Upper lobe of right lung (tissue), 1 donor: Measurements from ENCODE around the gene AFF1. TPM values are rescaled to one million over a fixed set of nuclear protein-coding genes. Genes with fewer than 3 reads are reported as not detected.
A peak's percentile ranks its signal among the peaks of the same experiment; 100 is the strongest.

Experiments used
- ATAC-seq: fragments of 200-7000 bp; cut with Tn5 transposase; one replicate; pipeline ENCODE4 v1.9.1; 2020; ENCODE audit warnings: mild to moderate bottlenecking, moderate library complexity
- DNase-seq: peaks from one replicate; pipeline ENCODE4 v3.0.0-alpha.2; 2020
- H3K27ac ChIP-seq: fragments of 200-600 bp; one replicate; pipeline ENCODE4 v1.8.0; 2022
- H3K27me3 ChIP-seq: fragments of 200-600 bp; one replicate; pipeline ENCODE4 v1.8.0; 2022; ENCODE audit warnings: mild to moderate bottlenecking
- H3K36me3 ChIP-seq: fragments of 200-600 bp; one replicate; pipeline ENCODE4 v1.8.0; 2022
- H3K4me1 ChIP-seq: fragments of 200-600 bp; one replicate; pipeline ENCODE4 v1.8.0; 2022
- H3K4me3 ChIP-seq: fragments of 200-600 bp; one replicate; pipeline ENCODE4 v1.8.0; 2022; ENCODE audit warnings: mild to moderate bottlenecking
- H3K9me3 ChIP-seq: fragments of 200-600 bp; one replicate; pipeline ENCODE4 v1.8.0; 2022
- CTCF ChIP-seq: fragments of 200-600 bp; IDR thresholded peaks from one replicate; pipeline ENCODE4 v1.8.0; 2022; ENCODE audit warnings: antibody characterized with exemption
- intact Hi-C: fragments of 100-400 bp; cut with DNase I; formaldehyde crosslinking; loops from one replicate; pipeline ENCODE4 v1.11.0; 2022
- total RNA-seq: library from RNA; stranded (reverse); fragmentation: NEBNext Ultra II Directional; extraction: Animal tissue kit (Norgen Biotek cat#: 25700); gene quantifications from one replicate; pipeline ENCODE4 v1.2.1, GENCODE V29; 2021
- donor health status: DM: no; HTN: yes; CAD: no; lungs with severe emphysema.

The AFF1 gene
- total RNA-seq, 1 donor from 2014 or later = 103 TPM

DNA sequence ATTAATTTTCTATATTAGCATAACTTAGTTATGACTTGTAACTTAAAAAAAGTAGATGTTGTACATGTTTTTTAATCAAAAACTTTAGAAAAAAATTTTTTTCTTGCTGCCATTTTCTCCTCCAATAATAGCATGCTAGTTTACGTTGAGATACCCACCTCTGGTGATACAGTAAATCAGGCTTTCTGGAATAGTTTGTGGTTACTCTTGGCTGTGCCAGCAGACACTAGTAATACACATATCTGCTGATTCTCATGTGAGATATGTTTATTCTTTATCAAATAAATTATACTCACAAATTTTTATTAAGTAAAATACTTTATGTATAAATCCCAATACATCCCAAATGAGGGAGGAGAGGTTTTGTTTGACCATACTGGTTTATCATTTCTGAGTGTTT is 168.3 kb downstream of the AFF1 start:
- DNase-seq (no peak), ATAC-seq (no peak)
- H3K9me3 ChIP-seq = no peaks in the 10 kb centered on the region
- no peak overlapping the region for H3K4me3 ChIP-seq
- no peaks in the 10 kb centered on the region for H3K27me3 ChIP-seq
- peaks cover 22% of the 10 kb centered on the region for H3K36me3 ChIP-seq
- TF ChIP-seq CTCF = no peak
- intact Hi-C loops = no loop called here
- peak overlapping the region; percentile 32 for H3K27ac ChIP-seq
- H3K4me1 ChIP-seq = peaks cover 39% of the 10 kb centered on the region

DNA sequence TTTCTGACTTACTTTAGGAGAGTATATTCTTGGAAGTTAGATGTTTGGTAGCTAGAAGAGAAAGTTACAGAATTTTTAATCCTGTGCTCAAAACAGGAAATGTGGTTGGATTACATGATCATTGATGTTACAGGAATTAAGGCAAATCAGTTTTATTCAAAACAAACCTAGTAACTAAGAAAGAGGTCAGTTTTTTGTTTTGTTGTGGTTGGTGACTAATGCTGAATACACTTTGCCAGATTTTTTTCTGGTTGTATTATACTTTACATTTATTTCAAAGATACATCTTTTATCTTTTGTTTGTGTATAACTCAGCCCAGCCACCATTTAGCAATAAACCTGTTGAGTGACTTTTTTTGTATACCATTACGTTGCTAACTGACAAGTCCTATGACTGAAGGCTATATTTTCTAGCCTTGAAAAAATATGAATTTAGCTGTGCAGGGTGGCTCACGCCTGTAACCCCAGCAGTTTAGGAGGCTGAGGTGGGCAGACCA is 168.9 kb downstream of the AFF1 start:
- Histone ChIP-seq H3K27me3 (no peaks in the 10 kb centered on the region), H3K9me3 (no peaks in the 10 kb centered on the region), H3K4me3 (no peak overlapping the region), H3K27ac (peak overlapping the region; percentile 32), H3K36me3 (peaks cover 29% of the 10 kb centered on the region), H3K4me1 (peaks cover 41% of the 10 kb centered on the region)
- intact Hi-C loops = no loop called here
- no peak for TF ChIP-seq CTCF
- ATAC-seq (no peak), DNase-seq (no peak)

DNA sequence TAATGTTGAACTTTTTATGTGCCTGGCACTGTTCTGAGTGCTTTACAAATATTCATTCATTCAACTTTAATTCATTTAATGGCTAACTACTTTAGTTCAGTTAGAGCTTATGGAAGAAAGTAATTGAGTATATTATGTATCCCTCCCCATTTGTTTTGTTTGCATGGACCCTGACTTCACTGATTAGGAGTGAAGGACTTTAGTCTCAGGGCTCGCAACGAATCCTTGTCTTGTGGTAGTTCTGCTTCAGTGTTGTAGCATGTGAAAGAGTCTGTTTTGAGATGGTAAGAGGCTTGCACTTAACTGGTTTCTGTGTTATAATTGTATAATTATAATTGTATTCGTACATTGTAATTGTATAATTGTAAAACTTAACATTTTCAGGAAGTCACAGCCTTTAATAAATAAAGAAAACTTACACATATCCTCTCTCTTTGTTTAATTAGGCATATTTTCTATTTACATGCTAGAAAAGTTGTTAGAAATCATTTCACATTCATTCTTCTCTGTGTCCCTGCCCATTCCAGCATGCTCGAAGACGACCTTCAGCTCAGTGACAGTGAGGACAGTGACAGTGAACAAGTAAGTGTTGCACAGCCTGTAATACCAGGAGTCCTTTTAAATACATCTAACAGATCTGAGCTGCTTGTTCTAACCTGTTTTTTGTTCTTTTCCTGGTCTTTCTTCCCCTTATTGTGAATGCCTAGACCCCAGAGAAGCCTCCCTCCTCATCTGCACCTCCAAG is 170.5 kb downstream of the AFF1 start:
- H3K27ac ChIP-seq = no peak overlapping the region
- no peaks in the 10 kb centered on the region for H3K9me3 ChIP-seq
- no peak for ATAC-seq
- peaks cover 37% of the 10 kb centered on the region for H3K36me3 ChIP-seq
- no peaks in the 10 kb centered on the region for H3K27me3 ChIP-seq
- H3K4me3 ChIP-seq = no peak overlapping the region
- peaks cover 37% of the 10 kb centered on the region for H3K4me1 ChIP-seq
- DNase-seq = no peak
- TF ChIP-seq CTCF = no peak
- intact Hi-C loops = no loop called here

GRCh38 chr4:87108142-87108546 is 173.3 kb downstream of the AFF1 start:
- no peak for DNase-seq
- Histone ChIP-seq H3K36me3 (peaks cover 56% of the 10 kb centered on the region), H3K27ac (peak overlapping the region; percentile 20), H3K4me3 (no peak overlapping the region), H3K9me3 (no peaks in the 10 kb centered on the region), H3K27me3 (no peaks in the 10 kb centered on the region), H3K4me1 (peaks cover 24% of the 10 kb centered on the region)
- intact Hi-C loops = no loop called here
- ATAC-seq = peak; percentile 83
- no peak for TF ChIP-seq CTCF

DNA sequence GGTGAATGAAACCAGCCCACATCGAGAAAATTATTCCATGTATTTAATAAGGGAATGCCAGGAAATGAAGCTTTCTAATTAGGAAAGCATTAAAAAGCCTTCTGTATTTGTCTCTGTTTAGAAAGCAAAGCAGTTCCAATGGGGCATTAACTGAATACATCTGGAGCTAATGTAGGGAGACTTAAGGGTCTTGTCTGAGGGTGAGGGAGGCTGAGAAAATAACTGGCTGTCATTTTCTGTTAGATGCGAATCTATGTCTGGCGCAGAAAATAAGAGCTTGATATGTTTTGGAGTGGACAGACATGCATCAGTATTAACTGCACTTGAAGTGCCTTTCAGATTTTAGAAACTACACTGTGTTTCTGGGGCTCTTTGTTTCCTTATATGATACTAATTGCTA is 174.3 kb downstream of the AFF1 start:
- DNase-seq (no peak), ATAC-seq (no peak)
- Histone ChIP-seq H3K27ac (no peak overlapping the region), H3K4me3 (no peak overlapping the region), H3K9me3 (no peaks in the 10 kb centered on the region), H3K4me1 (peaks cover 14% of the 10 kb centered on the region), H3K36me3 (peaks cover 64% of the 10 kb centered on the region), H3K27me3 (no peaks in the 10 kb centered on the region)
- no peak for TF ChIP-seq CTCF
- intact Hi-C loops = no loop called here
